ENCODE results near the gene ARHGAP1. TPM values are rescaled to one million over a fixed set of nuclear protein-coding genes. Genes with fewer than 3 reads are reported as not detected.
"Not testable (repeated sequence)": the region's sequence is repeated elsewhere in the genome, so short reads cannot be mapped to it uniquely, and the experiment has no call there.

ARHGAP1 gene
- total RNA-seq, 1 donor from 2014 or later = 19.2 TPM

GRCh38 chr11:46674463-46675287 lies 25.7 kb downstream of the ARHGAP1 start:
- no peak for DNase-seq (ENCODE audit: low read depth in 2 of 2)

- DNase-seq (ENCODE audit: low read depth in 2 of 2) = no peak
Measured at GRCh38 chr11:46673713-46674462, 26.5 kb downstream of the ARHGAP1 start.

GRCh38 chr11:46672381-46672839 lies 28.0 kb downstream of the ARHGAP1 start:
- DNase-seq (ENCODE audit: low read depth in 2 of 2) = no peak

- DNase-seq (ENCODE audit: low read depth in 2 of 2) = no peak
Measured at GRCh38 chr11:46671958-46672315, 28.5 kb downstream of the ARHGAP1 start.

- not testable (repeated sequence) for DNase-seq (ENCODE audit: low read depth in 2 of 2)
Measured at GRCh38 chr11:46670521-46670920, 29.9 kb downstream of the ARHGAP1 start.

GRCh38 chr11:46669711-46670139 lies 30.7 kb downstream of the ARHGAP1 start:
- DNase-seq (ENCODE audit: low read depth in 2 of 2) = no peak

- no peak for DNase-seq (ENCODE audit: low read depth in 2 of 2)
Measured at GRCh38 chr11:46668480-46669085, 31.8 kb downstream of the ARHGAP1 start.

GRCh38 chr11:46667043-46667481 lies 33.4 kb downstream of the ARHGAP1 start:
- DNase-seq (ENCODE audit: low read depth in 2 of 2) = no peak

GRCh38 chr11:46666516-46666915 lies 33.9 kb downstream of the ARHGAP1 start:
- DNase-seq (ENCODE audit: low read depth in 2 of 2) = no peak

- no peak for DNase-seq (ENCODE audit: low read depth in 2 of 2)
Measured at GRCh38 chr11:46665356-46665755, 35.1 kb downstream of the ARHGAP1 start.

- no peak for DNase-seq (ENCODE audit: low read depth in 2 of 2)
Measured at GRCh38 chr11:46664612-46665011, 35.8 kb downstream of the ARHGAP1 start.

GRCh38 chr11:46663277-46663940 lies 37.0 kb downstream of the ARHGAP1 start:
- DNase-seq (ENCODE audit: low read depth in 2 of 2) = no peak

- no peak for DNase-seq (ENCODE audit: low read depth in 2 of 2)
Measured at GRCh38 chr11:46662366-46662765, 38.1 kb downstream of the ARHGAP1 start.

- no peak for DNase-seq (ENCODE audit: low read depth in 2 of 2)
Measured at GRCh38 chr11:46661836-46662235, 38.6 kb downstream of the ARHGAP1 start.

GRCh38 chr11:46659908-46660307 lies 40.5 kb downstream of the ARHGAP1 start:
- DNase-seq (ENCODE audit: low read depth in 2 of 2) = no peak

GRCh38 chr11:46658259-46658658 lies 42.2 kb downstream of the ARHGAP1 start:
- no peak for DNase-seq (ENCODE audit: low read depth in 2 of 2)

- DNase-seq (ENCODE audit: low read depth in 2 of 2) = no peak
Measured at GRCh38 chr11:46657186-46657585, 43.2 kb downstream of the ARHGAP1 start.

GRCh38 chr11:46655631-46656030 lies 44.8 kb downstream of the ARHGAP1 start:
- DNase-seq (ENCODE audit: low read depth in 2 of 2) = no peak

GRCh38 chr11:46649180-46649738 lies 51.2 kb downstream of the ARHGAP1 start:
- peak; percentile 23 to 94 for DNase-seq (ENCODE audit: low read depth in 2 of 2)

- DNase-seq (ENCODE audit: low read depth in 2 of 2) = no peak
Measured at GRCh38 chr11:46643986-46644385, 56.4 kb downstream of the ARHGAP1 start.

- DNase-seq (ENCODE audit: low read depth in 2 of 2) = no peak
Measured at GRCh38 chr11:46643531-46643930, 56.9 kb downstream of the ARHGAP1 start.

Data from lung microvascular endothelial cell (primary cell).